Stimulated activated CD4-positive, alpha-beta T cell treated with anti-CD3 and anti-CD28 coated beads, Interleukin-12 subunit alpha, Interleukin-12 subunit beta, amount 100 ng/mL, for 48 hours (primary cell): ENCODE data around the gene TBCD.
A peak's percentile ranks its signal among the peaks of the same experiment; 100 is the strongest.

ENCODE experiments used
- DNase-seq, 3 donors: peaks; one replicate each; pipeline ENCODE4 v3.0.0-alpha.2; 2020; ENCODE audit warnings: low read depth in 2 of 3, low spot score in 1 of 3

Gene TBCD

DNA sequence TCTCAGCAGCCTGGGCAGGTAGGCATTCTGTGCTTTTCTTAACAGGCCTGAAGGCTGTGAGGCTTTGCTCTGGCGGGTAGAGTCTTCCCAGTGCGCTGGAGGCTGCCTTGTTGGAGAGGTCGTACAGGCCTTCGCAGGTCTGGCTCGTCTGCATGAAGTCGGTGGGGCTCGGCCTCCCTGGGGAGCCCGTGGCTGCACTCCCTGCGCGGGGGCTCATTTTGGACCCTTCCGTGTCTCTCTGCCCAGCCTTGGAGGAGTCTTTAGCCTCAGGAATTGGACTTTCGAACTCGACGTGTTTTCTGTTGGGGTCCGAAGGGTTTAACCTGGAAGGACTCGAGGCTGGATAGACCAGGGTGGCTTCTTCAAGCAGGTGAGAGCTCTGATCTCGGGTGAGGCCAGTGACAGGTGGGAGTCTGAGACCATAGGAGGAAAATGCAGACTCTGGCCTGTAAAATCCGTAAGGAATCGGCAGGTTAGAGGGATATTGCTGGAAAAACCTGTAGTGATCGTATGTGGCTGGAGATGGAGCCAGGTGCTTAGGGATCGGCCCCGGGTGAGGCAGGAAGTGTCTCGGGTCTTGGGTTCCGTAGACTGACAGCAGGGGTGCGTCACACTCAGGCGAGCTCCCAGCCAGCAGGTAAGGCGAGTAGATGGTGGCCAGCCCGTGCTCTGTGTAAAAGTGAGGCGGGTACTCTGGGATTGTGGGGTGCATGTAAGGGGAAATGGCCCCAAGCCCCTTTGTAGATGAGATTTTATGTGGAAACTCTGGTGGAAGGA, 79.4 kb downstream of the TBCD start:
- no peak for DNase-seq

DNA sequence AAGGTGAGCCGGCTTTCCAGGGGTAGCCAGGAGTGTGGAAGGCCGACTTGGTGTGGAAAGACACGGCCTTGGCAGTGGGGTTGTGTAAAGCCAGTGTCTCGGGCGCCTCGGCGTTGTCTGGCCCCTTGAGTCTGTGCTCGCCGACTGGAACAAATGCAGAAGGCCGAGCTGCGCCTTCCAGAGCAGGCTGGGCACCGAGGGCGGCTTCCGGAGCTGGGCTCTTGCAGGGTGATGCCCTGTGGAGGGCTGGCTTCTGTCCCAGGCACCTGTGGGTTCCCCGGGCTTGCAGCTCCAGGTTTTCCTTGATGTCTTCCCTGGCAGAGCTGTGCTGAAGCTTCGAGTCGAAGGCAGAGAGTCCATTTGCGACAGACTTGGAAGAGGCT, 79.9 kb downstream of the TBCD start:
- DNase-seq = no peak

GRCh38 chr17:82832411-82832810, 80.5 kb downstream of the TBCD start:
- no peak for DNase-seq

- no peak for DNase-seq
Observed at GRCh38 chr17:82832881-82833475, 81.1 kb downstream of the TBCD start.

DNA sequence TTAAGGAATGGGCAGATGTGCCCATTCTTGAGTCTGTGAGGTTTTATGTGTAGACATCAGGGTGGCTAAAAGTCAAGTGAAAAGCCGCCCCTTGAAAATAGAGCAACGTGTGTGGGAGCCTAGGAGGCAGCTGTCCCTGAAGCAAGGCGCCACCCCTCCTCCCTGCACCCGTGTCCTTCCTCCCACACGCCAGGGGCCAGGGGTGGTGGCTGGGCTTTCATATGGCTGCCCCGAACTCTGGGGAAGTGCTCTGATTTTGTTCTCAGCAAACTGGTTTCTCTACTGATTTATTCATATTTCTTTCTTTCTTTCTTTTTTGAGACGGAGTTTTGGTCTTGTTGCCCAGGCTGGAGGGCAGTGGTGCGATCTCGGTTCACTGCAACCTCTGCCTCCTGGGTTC, 83.3 kb downstream of the TBCD start:
- no peak for DNase-seq

DNA sequence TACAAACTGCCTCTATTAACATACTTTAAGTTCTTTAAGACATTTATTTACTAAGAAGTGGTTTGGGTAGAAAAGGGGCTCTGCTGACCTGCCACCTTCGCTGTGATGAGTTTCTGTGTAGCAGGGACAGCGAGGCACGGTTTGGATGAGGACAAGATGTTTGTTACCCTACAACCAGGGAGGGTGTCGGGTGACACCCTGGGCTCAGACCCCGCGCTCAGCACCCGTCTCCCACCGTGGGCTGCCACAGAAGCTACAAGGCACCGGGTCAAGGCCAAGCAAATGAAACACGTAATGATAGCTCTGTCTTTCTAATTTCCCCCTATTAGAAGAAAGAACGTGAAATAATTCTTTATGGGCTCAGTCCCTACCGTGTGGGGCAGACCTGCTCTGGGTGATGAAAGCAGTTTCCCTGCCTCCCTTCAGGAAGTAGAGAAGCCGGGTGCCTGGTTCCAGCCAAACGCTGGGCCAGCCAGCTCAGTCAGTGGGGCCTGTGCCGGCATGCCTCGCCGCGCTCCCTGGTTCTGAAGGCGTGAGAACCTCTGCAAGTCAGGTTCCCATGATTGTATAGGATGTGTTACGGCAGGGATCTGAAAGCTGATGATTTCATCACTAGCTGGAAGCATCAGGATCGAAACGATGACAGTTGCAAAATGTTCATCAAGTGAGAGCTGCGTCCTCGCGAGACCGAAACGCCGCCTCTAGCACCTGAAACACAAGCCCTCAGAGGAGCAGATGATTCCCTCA, 84.1 kb downstream of the TBCD start:
- DNase-seq = no peak

- no peak for DNase-seq
Observed at GRCh38 chr17:82836823-82837357, 85.0 kb downstream of the TBCD start.

DNA sequence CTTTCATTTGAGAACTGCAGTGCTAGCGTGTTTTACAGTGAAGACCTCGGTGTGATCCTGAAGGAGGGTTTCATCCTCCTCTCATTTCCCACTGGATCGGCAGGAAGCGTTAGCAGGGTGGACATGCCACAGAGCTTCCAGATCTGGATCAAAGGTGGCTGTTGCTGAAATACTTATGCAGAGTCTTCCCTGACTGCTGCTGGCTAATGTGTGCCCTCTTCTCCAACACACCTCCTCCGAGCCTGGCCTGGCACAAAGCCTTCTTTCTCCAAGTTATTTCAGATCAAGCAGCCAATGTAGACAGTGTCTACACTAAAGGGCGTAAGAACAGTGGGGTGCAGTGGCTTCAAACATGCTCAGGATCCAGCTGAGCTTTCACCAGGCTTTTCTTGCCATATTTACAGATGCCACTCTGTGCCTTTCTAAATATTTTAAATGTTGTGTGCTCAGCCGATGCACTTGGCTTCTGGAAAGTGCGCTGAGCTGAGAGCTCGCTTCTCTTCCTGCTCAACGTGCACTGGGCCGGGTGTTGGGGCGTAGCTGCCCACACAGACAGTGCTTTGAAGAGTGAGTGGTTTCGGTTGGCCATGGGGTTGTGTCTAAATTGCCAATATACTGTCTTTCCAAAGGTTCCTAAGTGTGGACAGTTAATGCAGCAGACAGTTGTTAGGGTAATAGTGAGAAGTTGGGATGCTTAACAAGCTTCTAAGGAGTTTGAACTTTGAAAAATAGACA, 85.9 kb downstream of the TBCD start:
- DNase-seq = no peak

DNA sequence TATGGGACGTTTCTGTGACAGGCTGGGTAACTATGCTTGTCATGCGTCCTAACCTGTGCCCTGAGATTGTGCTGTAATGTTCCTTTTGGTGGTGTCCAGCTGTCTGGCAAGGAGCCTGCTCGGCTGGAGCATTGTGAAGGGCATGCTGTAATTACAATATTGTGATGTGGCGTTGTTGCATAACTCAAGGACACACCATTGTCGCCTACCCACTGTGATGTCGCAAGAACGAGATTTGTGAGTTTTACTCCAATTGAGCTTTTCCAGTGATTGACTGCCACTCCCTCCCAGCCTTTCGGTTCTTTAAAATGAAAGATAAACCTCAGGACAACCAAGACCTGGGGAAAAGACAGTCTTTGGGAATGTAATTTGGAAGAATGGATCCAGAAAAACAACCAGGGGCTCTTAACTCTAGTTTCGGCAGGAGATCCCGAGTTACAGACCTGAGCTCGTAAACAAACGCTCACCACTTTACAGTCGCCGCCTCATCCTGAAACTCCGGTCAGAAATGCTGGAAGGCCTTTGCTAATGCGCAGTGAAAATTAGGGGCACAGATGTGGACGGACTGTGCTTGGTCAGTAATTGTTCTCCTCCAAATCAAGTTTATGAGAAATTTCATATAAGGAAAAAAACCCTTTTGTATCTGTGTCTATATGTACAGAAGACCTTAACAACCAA, 86.7 kb downstream of the TBCD start:
- DNase-seq = no peak

GRCh38 chr17:82839617-82840292, 87.9 kb downstream of the TBCD start, which contains the start of gene ZNF750:
Gene ZNF750 (minus strand): TSS chr17:82840022. CDS start chr17:82832454, 7,568 bp downstream.
- no peak for DNase-seq

DNA sequence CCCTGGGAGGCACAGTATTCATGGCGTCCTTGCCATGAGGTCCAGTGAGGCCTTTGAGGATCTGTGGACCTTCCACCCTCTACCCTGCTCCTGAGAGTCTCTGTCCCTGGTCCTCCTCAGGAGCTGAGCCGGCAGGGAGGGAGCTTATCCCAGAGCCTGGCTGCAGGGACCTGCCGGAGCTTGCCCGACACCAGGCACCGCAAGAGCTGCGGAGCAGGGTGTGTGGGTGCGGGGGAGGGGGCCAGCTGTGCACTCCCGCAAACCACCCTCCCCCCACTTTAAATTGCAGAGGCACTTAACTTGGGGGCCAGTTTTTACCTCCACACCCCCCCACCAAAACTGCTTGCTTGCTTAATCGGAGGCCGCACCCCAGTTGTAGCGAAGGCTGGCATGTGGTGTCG, 88.6 kb downstream of the TBCD start:
- DNase-seq = no peak

DNA sequence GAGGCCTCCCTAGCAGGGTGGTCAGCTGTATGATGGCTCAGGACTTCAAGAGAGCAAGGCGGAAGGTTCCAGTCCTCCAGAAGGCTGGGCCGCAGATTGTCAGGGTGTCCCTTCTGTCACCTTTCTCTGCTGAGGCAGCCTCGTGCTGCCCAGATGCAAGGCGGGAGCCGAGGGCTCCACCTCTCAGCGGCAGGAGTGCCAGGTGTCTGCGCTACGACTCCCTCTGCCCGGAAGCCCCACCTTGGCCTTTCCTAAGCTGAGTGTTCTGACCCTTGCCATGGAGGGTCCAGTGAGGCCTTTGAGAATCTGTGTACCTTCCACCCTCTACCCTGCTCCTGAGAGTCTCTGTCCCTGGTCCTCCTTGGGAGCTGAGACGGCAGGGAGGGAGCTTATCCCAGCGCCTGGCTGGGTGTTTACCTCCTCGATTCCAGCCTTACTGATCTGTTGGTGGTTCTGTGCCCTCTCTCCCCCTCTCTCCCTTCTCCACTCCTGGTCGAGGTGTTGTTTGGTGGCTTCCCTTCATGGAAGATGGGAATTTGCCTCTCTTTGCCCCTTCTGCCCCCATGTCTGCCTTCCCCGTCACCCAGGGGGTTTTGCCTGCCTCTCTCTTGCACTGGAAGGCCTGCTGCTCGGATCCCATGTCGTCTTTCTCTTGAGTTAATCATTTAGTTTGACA, 90.2 kb downstream of the TBCD start:
- DNase-seq = no peak

- no peak for DNase-seq
Observed at GRCh38 chr17:82843904-82844680, 92.2 kb downstream of the TBCD start.

DNA sequence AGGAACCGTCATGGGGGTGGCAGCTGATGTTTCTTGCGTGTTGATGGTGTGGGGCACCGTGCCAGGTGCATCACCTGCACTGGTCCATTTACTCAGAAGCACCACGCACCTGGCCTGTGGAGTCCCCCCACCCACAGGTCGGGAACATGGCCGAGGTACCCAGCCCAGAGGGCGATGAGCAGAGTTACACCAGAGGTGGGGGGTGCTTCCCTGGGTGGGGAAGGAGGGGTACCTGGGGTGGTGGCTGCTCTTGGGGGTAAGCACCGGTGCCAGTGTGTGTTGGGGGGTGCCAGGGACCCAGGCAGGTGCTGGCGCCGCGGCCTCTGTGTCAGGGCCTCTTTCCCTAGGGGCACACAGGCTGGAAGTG, 92.9 kb downstream of the TBCD start:
- DNase-seq = no peak

DNA sequence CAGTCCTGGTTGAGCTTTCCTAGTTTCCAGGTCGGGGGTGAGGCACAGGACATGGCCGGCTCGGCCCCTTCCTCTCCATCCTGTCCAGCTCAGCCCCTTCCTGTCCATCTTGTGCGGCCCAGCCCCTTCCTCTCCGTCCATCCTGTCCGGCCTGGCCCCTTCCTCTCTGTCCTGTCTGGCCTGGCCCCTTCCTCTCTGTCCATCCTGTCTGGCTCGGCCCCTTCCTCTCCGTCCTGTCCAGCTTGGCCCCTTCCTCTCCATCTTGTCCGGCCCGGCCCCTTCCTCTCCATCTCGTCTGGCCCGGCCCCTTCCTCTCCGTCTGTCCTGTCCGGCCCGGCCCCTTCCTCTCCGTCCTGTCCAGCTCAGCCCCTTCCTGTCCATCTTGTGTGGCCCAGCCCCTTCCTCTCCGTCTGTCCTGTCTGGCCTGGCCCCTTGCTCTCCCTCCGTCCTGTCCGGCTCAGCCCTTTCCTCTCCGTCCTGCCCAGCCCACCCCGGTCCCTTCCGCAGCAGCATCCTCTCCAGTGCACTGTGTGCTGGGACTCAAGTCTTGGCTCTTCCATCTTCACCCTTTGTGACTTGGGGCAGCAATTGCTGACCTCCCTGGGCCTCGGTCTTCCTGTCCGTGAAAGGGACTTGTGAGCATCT, 93.4 kb downstream of the TBCD start:
- DNase-seq = no peak

DNA sequence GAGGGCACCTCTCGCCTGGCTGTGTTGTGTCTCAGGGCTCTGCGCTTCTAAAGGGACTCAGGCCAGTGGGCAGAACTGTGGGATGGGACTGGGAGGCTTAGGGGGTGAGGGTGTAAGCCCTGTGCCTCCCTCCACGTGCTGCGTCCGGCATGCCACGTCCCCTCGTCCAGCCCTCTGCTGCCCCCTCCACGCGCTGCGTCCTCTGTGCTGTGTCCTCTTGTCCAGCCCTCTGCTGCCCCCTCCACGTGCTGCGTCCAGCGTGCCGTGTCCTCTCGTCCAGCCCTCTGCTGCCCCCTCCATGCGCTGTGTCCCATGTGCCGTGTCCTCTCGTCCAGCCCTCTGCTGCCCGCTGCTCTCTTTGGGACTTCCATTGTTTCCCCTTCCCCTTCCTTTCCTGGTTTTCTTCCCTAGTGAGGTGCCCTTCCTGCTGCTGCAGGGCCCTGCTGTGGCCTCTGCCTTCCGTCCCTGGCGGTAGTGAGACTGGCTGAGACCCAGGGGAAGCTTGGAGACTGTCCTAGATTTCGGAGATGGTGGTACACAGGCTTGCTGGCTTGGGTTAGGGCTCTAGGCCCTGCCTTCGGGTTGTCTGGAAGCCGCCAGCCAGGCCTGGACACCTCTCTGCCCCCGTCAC, 94.3 kb downstream of the TBCD start:
- no peak for DNase-seq

- DNase-seq = peak in 1 of 3 donors; percentile 6
Observed at GRCh38 chr17:82848022-82848592, 96.2 kb downstream of the TBCD start.
